ENCODE results near the gene DVL2.

The DVL2 gene

GRCh38 chr17:7237761-7238419, 3.6 kb upstream of the DVL2 start:
- Histone ChIP-seq H3K9me3 (ENCODE audit: control extremely low read depth in 1 of 5, control insufficient read depth in 4 of 5, insufficient read depth in 2 of 5, low read depth in 1 of 5, low read length in 4 of 5) (no peaks in the 10 kb centered on the region), H3K4me1 (ENCODE audit: control extremely low read depth in 1 of 4, control insufficient read depth in 4 of 4, insufficient read depth in 4 of 4, low read length in 3 of 4) (peaks cover 20 to 68% (median 56%) of the 10 kb centered on the region in 4 experiments), H3K27ac (ENCODE audit: insufficient read depth in 1 of 2, low read depth in 1 of 2, low read length in 2 of 2, poor library complexity in 1 of 2, severe bottlenecking in 2 of 2) (peak overlapping the region in 1 of 2 experiments; percentile 90), H3K36me3 (ENCODE audit: control insufficient read depth in 4 of 4, insufficient read depth in 4 of 4, low read length in 3 of 4) (peaks cover 3 to 41% (median 16%) of the 10 kb centered on the region in 4 experiments), H3K4me3 (ENCODE audit: control insufficient read depth in 1 of 7, extremely low read depth in 1 of 7, insufficient read depth in 4 of 7, low read depth in 2 of 7, low read length in 6 of 7) (peak overlapping the region; percentile 43 to 98 (median 91)), H3K27me3 (replicated peaks in 2 of 5; ENCODE audit: control insufficient read depth in 4 of 5, insufficient read depth in 5 of 5, low read length in 4 of 5) (no peaks in the 10 kb centered on the region)
- peak in 2 of 3 donors; percentile 72 to 74 for DNase-seq
- ChIA-PET POLR2A (interaction anchor here (1.3 to 3.9 kb wide), 3 partner anchors 18 to 24 kb away, joined by 3 to 21 read pairs (median 4); partner anchors contain the start of genes ACADVL and DLG4), CTCF (interaction anchor here (1.4 to 10.2 kb wide), 3 partner anchors 12 to 58 kb away, joined by 4 to 75 read pairs (median 31); partner anchors contain the start of genes ACADVL, CTDNEP1 and DLG4)
- WGBS (ENCODE audit: insufficient coverage) = 0% methylated on average over 14 of the region's 73 CpGs

GRCh38 chr17:7237266-7237760, 3.0 kb upstream of the DVL2 start:
- Histone ChIP-seq H3K9me3 (ENCODE audit: control extremely low read depth in 1 of 5, control insufficient read depth in 4 of 5, insufficient read depth in 2 of 5, low read depth in 1 of 5, low read length in 4 of 5) (no peaks in the 10 kb centered on the region), H3K36me3 (ENCODE audit: control insufficient read depth in 4 of 4, insufficient read depth in 4 of 4, low read length in 3 of 4) (peaks cover 3 to 41% (median 16%) of the 10 kb centered on the region in 4 experiments), H3K4me1 (ENCODE audit: control extremely low read depth in 1 of 4, control insufficient read depth in 4 of 4, insufficient read depth in 4 of 4, low read length in 3 of 4) (peaks cover 20 to 68% (median 58%) of the 10 kb centered on the region in 4 experiments), H3K27ac (ENCODE audit: insufficient read depth in 1 of 2, low read depth in 1 of 2, low read length in 2 of 2, poor library complexity in 1 of 2, severe bottlenecking in 2 of 2) (peak overlapping the region in 1 of 2 experiments; percentile 74), H3K27me3 (replicated peaks in 2 of 5; ENCODE audit: control insufficient read depth in 4 of 5, insufficient read depth in 5 of 5, low read length in 4 of 5) (no peaks in the 10 kb centered on the region), H3K4me3 (ENCODE audit: control insufficient read depth in 1 of 7, extremely low read depth in 1 of 7, insufficient read depth in 4 of 7, low read depth in 2 of 7, low read length in 6 of 7) (peak overlapping the region; percentile 43 to 98 (median 89))
- no peak for DNase-seq
- ChIA-PET CTCF (interaction anchor here (1.4 to 10.2 kb wide), 2 partner anchors 17 to 44 kb away, joined by 3 to 75 read pairs; partner anchors contain the start of genes ACADVL, DLG4 and SLC2A4), POLR2A (interaction anchor here (1.3 to 3.9 kb wide), 2 partner anchors 17 to 22 kb away, joined by 3 to 21 read pairs; partner anchors contain the start of genes ACADVL and DLG4)
- WGBS (ENCODE audit: insufficient coverage) = 13% methylated on average over 5 of the region's 6 CpGs

- Histone ChIP-seq H3K4me3 (ENCODE audit: control insufficient read depth in 1 of 7, extremely low read depth in 1 of 7, insufficient read depth in 4 of 7, low read depth in 2 of 7, low read length in 6 of 7) (peak overlapping the region in 2 of 7 experiments; percentile 71 to 95), H3K27me3 (replicated peaks in 2 of 5; ENCODE audit: control insufficient read depth in 4 of 5, insufficient read depth in 5 of 5, low read length in 4 of 5) (no peaks in the 10 kb centered on the region), H3K9me3 (ENCODE audit: control extremely low read depth in 1 of 5, control insufficient read depth in 4 of 5, insufficient read depth in 2 of 5, low read depth in 1 of 5, low read length in 4 of 5) (no peaks in the 10 kb centered on the region), H3K27ac (ENCODE audit: insufficient read depth in 1 of 2, low read depth in 1 of 2, low read length in 2 of 2, poor library complexity in 1 of 2, severe bottlenecking in 2 of 2) (peak overlapping the region in 1 of 2 experiments; percentile 74), H3K4me1 (ENCODE audit: control extremely low read depth in 1 of 4, control insufficient read depth in 4 of 4, insufficient read depth in 4 of 4, low read length in 3 of 4) (peaks cover 20 to 73% (median 59%) of the 10 kb centered on the region in 4 experiments), H3K36me3 (ENCODE audit: control insufficient read depth in 4 of 4, insufficient read depth in 4 of 4, low read length in 3 of 4) (peaks cover 3 to 41% (median 16%) of the 10 kb centered on the region in 4 experiments)
- no peak for DNase-seq
- 92% methylated on average over 6 of the region's 6 CpGs for WGBS (ENCODE audit: insufficient coverage)
- CTCF ChIA-PET = interaction anchor here (1.4 to 10.2 kb wide), 2 partner anchors 17 to 44 kb away, joined by 3 to 75 read pairs; partner anchors contain the start of genes ACADVL, DLG4 and SLC2A4
- POLR2A ChIA-PET = interaction anchor here (3.9 kb wide), 1 partner anchor 17 kb away, joined by 21 read pairs; the partner anchor contains the start of genes ACADVL and DLG4
Measured at GRCh38 chr17:7236808-7237207, 2.5 kb upstream of the DVL2 start.

- 92% methylated on average over 16 of the region's 22 CpGs for WGBS (ENCODE audit: insufficient coverage)
- H3K36me3 ChIP-seq (ENCODE audit: control insufficient read depth in 4 of 4, insufficient read depth in 4 of 4, low read length in 3 of 4) = peaks cover 3 to 40% (median 15%) of the 10 kb centered on the region in 4 experiments
- DNase-seq = no peak
- POLR2A ChIA-PET = interaction anchor here (3.9 kb wide), 1 partner anchor 16 kb away, joined by 21 read pairs; the partner anchor contains the start of genes ACADVL and DLG4
- H3K27ac ChIP-seq (ENCODE audit: insufficient read depth in 1 of 2, low read depth in 1 of 2, low read length in 2 of 2, poor library complexity in 1 of 2, severe bottlenecking in 2 of 2) = peak overlapping the region in 1 of 2 experiments; percentile 89
- peaks cover 15 to 67% (median 52%) of the 10 kb centered on the region in 4 experiments for H3K4me1 ChIP-seq (ENCODE audit: control extremely low read depth in 1 of 4, control insufficient read depth in 4 of 4, insufficient read depth in 4 of 4, low read length in 3 of 4)
- no peaks in the 10 kb centered on the region for H3K27me3 ChIP-seq (replicated peaks in 2 of 5; ENCODE audit: control insufficient read depth in 4 of 5, insufficient read depth in 5 of 5, low read length in 4 of 5)
- H3K9me3 ChIP-seq (ENCODE audit: control extremely low read depth in 1 of 5, control insufficient read depth in 4 of 5, insufficient read depth in 2 of 5, low read depth in 1 of 5, low read length in 4 of 5) = no peaks in the 10 kb centered on the region
- H3K4me3 ChIP-seq (ENCODE audit: control insufficient read depth in 1 of 7, extremely low read depth in 1 of 7, insufficient read depth in 4 of 7, low read depth in 2 of 7, low read length in 6 of 7) = no peak overlapping the region
- CTCF ChIA-PET = interaction anchor here (1.1 to 10.2 kb wide), 4 partner anchors 11 to 190 kb away, joined by 3 to 75 read pairs (median 3); partner anchors contain the start of genes ACADVL, DLG4 and SLC2A4
Measured at GRCh38 chr17:7235693-7236665, 1.7 kb upstream of the DVL2 start.

- Histone ChIP-seq H3K36me3 (ENCODE audit: control insufficient read depth in 4 of 4, insufficient read depth in 4 of 4, low read length in 3 of 4) (peaks cover 0 to 53% (median 28%) of the 10 kb centered on the region in 4 experiments), H3K9me3 (ENCODE audit: control extremely low read depth in 1 of 5, control insufficient read depth in 4 of 5, insufficient read depth in 2 of 5, low read depth in 1 of 5, low read length in 4 of 5) (no peaks in the 10 kb centered on the region), H3K27ac (ENCODE audit: insufficient read depth in 1 of 2, low read depth in 1 of 2, low read length in 2 of 2, poor library complexity in 1 of 2, severe bottlenecking in 2 of 2) (peak overlapping the region; percentile 74 to 89), H3K4me1 (ENCODE audit: control extremely low read depth in 1 of 4, control insufficient read depth in 4 of 4, insufficient read depth in 4 of 4, low read length in 3 of 4) (peaks cover 5 to 53% (median 38%) of the 10 kb centered on the region in 4 experiments), H3K27me3 (replicated peaks in 2 of 5; ENCODE audit: control insufficient read depth in 4 of 5, insufficient read depth in 5 of 5, low read length in 4 of 5) (no peaks in the 10 kb centered on the region), H3K4me3 (ENCODE audit: control insufficient read depth in 1 of 7, extremely low read depth in 1 of 7, insufficient read depth in 4 of 7, low read depth in 2 of 7, low read length in 6 of 7) (peak overlapping the region; percentile 70 to 97 (median 87))
- ChIA-PET CTCF (interaction anchor here (0.9 to 10.2 kb wide), 4 partner anchors 8 to 20 kb away, joined by 3 to 75 read pairs (median 5); partner anchors contain the start of genes ACADVL, DLG4 and GABARAP), POLR2A (interaction anchor here (0.7 to 1.9 kb wide), 4 partner anchors 9 to 17 kb away, joined by 3 to 11 read pairs (median 4); partner anchors contain the start of genes ACADVL, DLG4 and GABARAP)
- DNase-seq = no peak
- 0% methylated on average over 7 of the region's 9 CpGs for WGBS (ENCODE audit: insufficient coverage)
Measured at GRCh38 chr17:7233701-7234082, 625 bp downstream of the DVL2 start.

GRCh38 chr17:7232114-7232513, 2.2 kb downstream of the DVL2 start:
- ChIA-PET POLR2A (no interaction called here), CTCF (interaction anchor here (1.2 to 10.2 kb wide), 2 partner anchors 8 to 12 kb away, joined by 3 to 75 read pairs; partner anchors contain the start of genes ACADVL and DLG4)
- Histone ChIP-seq H3K4me1 (ENCODE audit: control extremely low read depth in 1 of 4, control insufficient read depth in 4 of 4, insufficient read depth in 4 of 4, low read length in 3 of 4) (peaks cover under 1 to 49% (median 33%) of the 10 kb centered on the region in 4 experiments), H3K27ac (ENCODE audit: insufficient read depth in 1 of 2, low read depth in 1 of 2, low read length in 2 of 2, poor library complexity in 1 of 2, severe bottlenecking in 2 of 2) (no peak overlapping the region), H3K36me3 (ENCODE audit: control insufficient read depth in 4 of 4, insufficient read depth in 4 of 4, low read length in 3 of 4) (peaks cover 4 to 65% (median 36%) of the 10 kb centered on the region in 4 experiments), H3K27me3 (replicated peaks in 2 of 5; ENCODE audit: control insufficient read depth in 4 of 5, insufficient read depth in 5 of 5, low read length in 4 of 5) (no peaks in the 10 kb centered on the region), H3K4me3 (ENCODE audit: control insufficient read depth in 1 of 7, extremely low read depth in 1 of 7, insufficient read depth in 4 of 7, low read depth in 2 of 7, low read length in 6 of 7) (peak overlapping the region in 2 of 7 experiments; percentile 20 to 82), H3K9me3 (ENCODE audit: control extremely low read depth in 1 of 5, control insufficient read depth in 4 of 5, insufficient read depth in 2 of 5, low read depth in 1 of 5, low read length in 4 of 5) (no peaks in the 10 kb centered on the region)
- no peak for DNase-seq
- WGBS (ENCODE audit: insufficient coverage) = 91% methylated on average over 4 of the region's 5 CpGs

Measured in common myeloid progenitor, CD34-positive (primary cell).